ENCODE results near the gene ZNF322. TPM values are rescaled to one million over a fixed set of nuclear protein-coding genes. Genes with fewer than 3 reads are reported as not detected.

Gene ZNF322
- polyA plus RNA-seq, 1 of the 3 experiments (the other 2 are of a cell fraction): 4.0 TPM

DNA sequence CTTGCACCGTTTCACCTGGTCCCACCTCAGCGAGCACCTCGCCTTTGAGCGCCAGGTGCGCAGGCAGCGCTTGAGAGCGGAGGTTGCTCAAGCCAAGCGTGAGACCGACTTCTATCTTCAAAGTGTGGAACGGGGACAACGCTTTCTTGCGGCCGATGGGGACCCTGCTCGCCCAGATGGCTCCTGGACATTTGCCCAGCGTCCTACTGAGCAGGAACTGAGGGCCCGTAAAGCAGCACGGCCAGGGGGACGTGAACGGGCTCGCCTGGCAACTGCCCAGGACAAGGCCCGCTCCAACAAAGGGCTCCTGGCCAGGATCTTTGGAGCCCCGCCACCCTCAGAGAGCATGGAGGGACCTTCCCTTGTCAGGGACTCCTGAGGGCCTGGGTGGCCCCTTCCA is 61.3 kb downstream of the ZNF322 start:
- Histone ChIP-seq H3K36me3 (replicated peaks in 1 of 2; ENCODE audit: control insufficient read depth in 1 of 2, insufficient read depth in 2 of 2, low read length in 1 of 2) (peaks cover 21 to 25% of the 10 kb centered on the region in 2 experiments), H3K4me2 (peak overlapping the region; percentile 91), H3F3A (replicated peaks; ENCODE audit: insufficient read depth) (peaks cover 27% of the 10 kb centered on the region), H3K4me3 (ENCODE audit: low read depth in 2 of 2, low read length in 1 of 2) (no peak overlapping the region; a peak in 1 of 4 replicates), H2AFZ (ENCODE audit: low read depth) (no peak overlapping the region), H3K9me3 (no peaks in the 10 kb centered on the region), H4K20me1 (ENCODE audit: insufficient read depth) (no peaks in the 10 kb centered on the region), H3K79me2 (ENCODE audit: insufficient read depth) (peaks cover 25% of the 10 kb centered on the region), H3K27me3 (ENCODE audit: insufficient read depth) (no peaks in the 10 kb centered on the region), H3K27ac (ENCODE audit: low read depth in 2 of 2, low read length in 1 of 2) (no peak overlapping the region), H3K4me1 (ENCODE audit: control insufficient read depth in 1 of 2, insufficient read depth in 2 of 2, low read depth in 1 of 2, low read length in 1 of 2) (peaks cover 5 to 15% of the 10 kb centered on the region in 2 experiments; a peak in 3 of 4 replicates), H3K9ac (no peak overlapping the region), H3K9me2 (no peaks in the 10 kb centered on the region)
- WGBS (ENCODE audit: low lambda C conversion rate): 95% methylated on average over 22 of the region's 22 CpGs
- no peak for TF ChIP-seq TAF1 (IDR thresholded peaks at IDR 0.05; ENCODE audit: borderline replicate concordance, low read depth, low read length)
- TF ChIP-seq, protein P1, sequence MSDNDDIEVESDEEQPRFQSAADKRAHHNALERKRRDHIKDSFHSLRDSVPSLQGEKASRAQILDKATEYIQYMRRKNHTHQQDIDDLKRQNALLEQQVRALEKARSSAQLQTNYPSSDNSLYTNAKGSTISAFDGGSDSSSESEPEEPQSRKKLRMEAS (IDR thresholded peaks at IDR 0.05; ENCODE audit: low read depth): no peak
- TF ChIP-seq MEF2A (IDR thresholded peaks at IDR 0.05; ENCODE audit: borderline replicate concordance, low read depth): no peak
- no peak for TF ChIP-seq RAD21 (IDR thresholded peaks at IDR 0.05; ENCODE audit: low read length)
- TF ChIP-seq, protein P2, sequence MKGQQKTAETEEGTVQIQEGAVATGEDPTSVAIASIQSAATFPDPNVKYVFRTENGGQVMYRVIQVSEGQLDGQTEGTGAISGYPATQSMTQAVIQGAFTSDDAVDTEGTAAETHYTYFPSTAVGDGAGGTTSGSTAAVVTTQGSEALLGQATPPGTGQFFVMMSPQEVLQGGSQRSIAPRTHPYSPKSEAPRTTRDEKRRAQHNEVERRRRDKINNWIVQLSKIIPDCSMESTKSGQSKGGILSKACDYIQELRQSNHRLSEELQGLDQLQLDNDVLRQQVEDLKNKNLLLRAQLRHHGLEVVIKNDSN (IDR thresholded peaks at IDR 0.05; ENCODE audit: borderline replicate concordance, low read depth): no peak
- no peak for TF ChIP-seq JUND (IDR thresholded peaks at IDR 0.05)
- TF ChIP-seq, protein P3, sequence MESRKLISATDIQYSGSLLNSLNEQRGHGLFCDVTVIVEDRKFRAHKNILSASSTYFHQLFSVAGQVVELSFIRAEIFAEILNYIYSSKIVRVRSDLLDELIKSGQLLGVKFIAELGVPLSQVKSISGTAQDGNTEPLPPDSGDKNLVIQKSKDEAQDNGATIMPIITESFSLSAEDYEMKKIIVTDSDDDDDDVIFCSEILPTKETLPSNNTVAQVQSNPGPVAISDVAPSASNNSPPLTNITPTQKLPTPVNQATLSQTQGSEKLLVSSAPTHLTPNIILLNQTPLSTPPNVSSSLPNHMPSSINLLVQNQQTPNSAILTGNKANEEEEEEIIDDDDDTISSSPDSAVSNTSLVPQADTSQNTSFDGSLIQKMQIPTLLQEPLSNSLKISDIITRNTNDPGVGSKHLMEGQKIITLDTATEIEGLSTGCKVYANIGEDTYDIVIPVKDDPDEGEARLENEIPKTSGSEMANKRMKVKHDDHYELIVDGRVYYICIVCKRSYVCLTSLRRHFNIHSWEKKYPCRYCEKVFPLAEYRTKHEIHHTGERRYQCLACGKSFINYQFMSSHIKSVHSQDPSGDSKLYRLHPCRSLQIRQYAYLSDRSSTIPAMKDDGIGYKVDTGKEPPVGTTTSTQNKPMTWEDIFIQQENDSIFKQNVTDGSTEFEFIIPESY (IDR thresholded peaks at IDR 0.05; ENCODE audit: borderline replicate concordance, low read depth): no peak
- TF ChIP-seq RXRA (IDR thresholded peaks at IDR 0.05; ENCODE audit: borderline replicate concordance, low read depth): no peak
- TF ChIP-seq EZH2phosphoT487 (IDR thresholded peaks at IDR 0.05; ENCODE audit: borderline replicate concordance, low read depth): no peak
- TF ChIP-seq, protein P4, sequence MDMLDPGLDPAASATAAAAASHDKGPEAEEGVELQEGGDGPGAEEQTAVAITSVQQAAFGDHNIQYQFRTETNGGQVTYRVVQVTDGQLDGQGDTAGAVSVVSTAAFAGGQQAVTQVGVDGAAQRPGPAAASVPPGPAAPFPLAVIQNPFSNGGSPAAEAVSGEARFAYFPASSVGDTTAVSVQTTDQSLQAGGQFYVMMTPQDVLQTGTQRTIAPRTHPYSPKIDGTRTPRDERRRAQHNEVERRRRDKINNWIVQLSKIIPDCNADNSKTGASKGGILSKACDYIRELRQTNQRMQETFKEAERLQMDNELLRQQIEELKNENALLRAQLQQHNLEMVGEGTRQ (IDR thresholded peaks at IDR 0.05; ENCODE audit: borderline replicate concordance, low read depth, low read length): no peak
- ChIA-PET POLR2A (no interaction called here), CTCF (no interaction called here)
- DNase-seq: no peak

DNA sequence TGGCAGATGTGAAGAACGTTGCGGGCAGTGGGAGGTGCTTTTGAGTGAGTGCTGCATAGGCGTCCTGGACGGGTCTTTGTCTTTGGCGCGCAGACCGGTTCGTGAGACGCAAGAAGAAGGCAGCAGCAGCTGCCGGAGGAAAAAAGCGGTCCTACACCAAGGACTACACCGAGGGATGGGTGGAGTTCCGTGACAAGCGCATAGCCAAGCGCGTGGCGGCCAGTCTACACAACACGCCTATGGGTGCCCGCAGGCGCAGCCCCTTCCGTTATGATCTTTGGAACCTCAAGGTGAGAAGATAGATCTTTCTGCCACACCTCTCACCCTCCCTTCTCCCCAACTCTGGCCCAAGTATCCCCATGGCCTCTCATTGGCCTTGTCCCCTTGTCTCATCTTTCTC is 61.7 kb downstream of the ZNF322 start:
- Histone ChIP-seq H3K4me1 (ENCODE audit: control insufficient read depth in 1 of 2, insufficient read depth in 2 of 2, low read depth in 1 of 2, low read length in 1 of 2) (peaks cover 5 to 15% of the 10 kb centered on the region in 2 experiments; a peak in 3 of 4 replicates), H3K4me3 (ENCODE audit: low read depth in 2 of 2, low read length in 1 of 2) (peak overlapping the region; percentile 72 to 94), H2AFZ (ENCODE audit: low read depth) (no peak overlapping the region), H3K27me3 (ENCODE audit: insufficient read depth) (no peaks in the 10 kb centered on the region), H3K9ac (peak overlapping the region; percentile 95; the same call in 1 of the 2 replicates), H3K4me2 (peak overlapping the region; percentile 91), H3K36me3 (replicated peaks in 1 of 2; ENCODE audit: control insufficient read depth in 1 of 2, insufficient read depth in 2 of 2, low read length in 1 of 2) (peaks cover 21 to 25% of the 10 kb centered on the region in 2 experiments), H3K9me3 (no peaks in the 10 kb centered on the region), H3F3A (replicated peaks; ENCODE audit: insufficient read depth) (peaks cover 27% of the 10 kb centered on the region), H3K9me2 (no peaks in the 10 kb centered on the region), H3K27ac (ENCODE audit: low read depth in 2 of 2, low read length in 1 of 2) (no peak overlapping the region), H3K79me2 (ENCODE audit: insufficient read depth) (peaks cover 25% of the 10 kb centered on the region), H4K20me1 (ENCODE audit: insufficient read depth) (no peaks in the 10 kb centered on the region)
- POLR2A ChIA-PET: no interaction called here
- TF ChIP-seq TAF1 (IDR thresholded peaks at IDR 0.05; ENCODE audit: borderline replicate concordance, low read depth, low read length) (no peak), SMC3 (IDR thresholded peaks at IDR 0.05; ENCODE audit: low read depth, low read length) (no peak), GABPA (IDR thresholded peaks at IDR 0.05; ENCODE audit: low read depth) (no peak)
- TF ChIP-seq, protein P4 (IDR thresholded peaks at IDR 0.05; ENCODE audit: borderline replicate concordance, low read depth, low read length): no peak
- TF ChIP-seq, protein P5, sequence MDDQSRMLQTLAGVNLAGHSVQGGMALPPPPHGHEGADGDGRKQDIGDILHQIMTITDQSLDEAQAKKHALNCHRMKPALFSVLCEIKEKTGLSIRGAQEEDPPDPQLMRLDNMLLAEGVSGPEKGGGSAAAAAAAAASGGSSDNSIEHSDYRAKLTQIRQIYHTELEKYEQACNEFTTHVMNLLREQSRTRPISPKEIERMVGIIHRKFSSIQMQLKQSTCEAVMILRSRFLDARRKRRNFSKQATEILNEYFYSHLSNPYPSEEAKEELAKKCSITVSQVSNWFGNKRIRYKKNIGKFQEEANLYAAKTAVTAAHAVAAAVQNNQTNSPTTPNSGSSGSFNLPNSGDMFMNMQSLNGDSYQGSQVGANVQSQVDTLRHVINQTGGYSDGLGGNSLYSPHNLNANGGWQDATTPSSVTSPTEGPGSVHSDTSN (IDR thresholded peaks at IDR 0.05): no peak
- TF ChIP-seq, protein P6, sequence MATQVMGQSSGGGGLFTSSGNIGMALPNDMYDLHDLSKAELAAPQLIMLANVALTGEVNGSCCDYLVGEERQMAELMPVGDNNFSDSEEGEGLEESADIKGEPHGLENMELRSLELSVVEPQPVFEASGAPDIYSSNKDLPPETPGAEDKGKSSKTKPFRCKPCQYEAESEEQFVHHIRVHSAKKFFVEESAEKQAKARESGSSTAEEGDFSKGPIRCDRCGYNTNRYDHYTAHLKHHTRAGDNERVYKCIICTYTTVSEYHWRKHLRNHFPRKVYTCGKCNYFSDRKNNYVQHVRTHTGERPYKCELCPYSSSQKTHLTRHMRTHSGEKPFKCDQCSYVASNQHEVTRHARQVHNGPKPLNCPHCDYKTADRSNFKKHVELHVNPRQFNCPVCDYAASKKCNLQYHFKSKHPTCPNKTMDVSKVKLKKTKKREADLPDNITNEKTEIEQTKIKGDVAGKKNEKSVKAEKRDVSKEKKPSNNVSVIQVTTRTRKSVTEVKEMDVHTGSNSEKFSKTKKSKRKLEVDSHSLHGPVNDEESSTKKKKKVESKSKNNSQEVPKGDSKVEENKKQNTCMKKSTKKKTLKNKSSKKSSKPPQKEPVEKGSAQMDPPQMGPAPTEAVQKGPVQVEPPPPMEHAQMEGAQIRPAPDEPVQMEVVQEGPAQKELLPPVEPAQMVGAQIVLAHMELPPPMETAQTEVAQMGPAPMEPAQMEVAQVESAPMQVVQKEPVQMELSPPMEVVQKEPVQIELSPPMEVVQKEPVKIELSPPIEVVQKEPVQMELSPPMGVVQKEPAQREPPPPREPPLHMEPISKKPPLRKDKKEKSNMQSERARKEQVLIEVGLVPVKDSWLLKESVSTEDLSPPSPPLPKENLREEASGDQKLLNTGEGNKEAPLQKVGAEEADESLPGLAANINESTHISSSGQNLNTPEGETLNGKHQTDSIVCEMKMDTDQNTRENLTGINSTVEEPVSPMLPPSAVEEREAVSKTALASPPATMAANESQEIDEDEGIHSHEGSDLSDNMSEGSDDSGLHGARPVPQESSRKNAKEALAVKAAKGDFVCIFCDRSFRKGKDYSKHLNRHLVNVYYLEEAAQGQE (IDR thresholded peaks at IDR 0.05; ENCODE audit: low read depth, low read length): no peak
- TF ChIP-seq, protein P2 (IDR thresholded peaks at IDR 0.05; ENCODE audit: borderline replicate concordance, low read depth): no peak
- WGBS (ENCODE audit: low lambda C conversion rate): 63% methylated on average over 21 of the region's 21 CpGs
- CTCF ChIA-PET: interaction anchor here (0.8 to 0.9 kb wide), 2 partner anchors 10 to 257 kb away, joined by 3 read pairs; no protein-coding TSS in a partner anchor
- DNase-seq: no peak
